ENCODE measurements around the gene XCR1.

XCR1 gene

GRCh38 chr3:46027021-46027705, at the start of gene XCR1:
Gene XCR1, minus strand, starts transcription at chr3:46027483. Its CDS starts 5,536 bp downstream, at chr3:46021947.
- Histone ChIP-seq H3K36me3 (ENCODE audit: control insufficient read depth, low read depth, low read length) (no peaks in the 10 kb centered on the region), H3K27me3 (ENCODE audit: control insufficient read depth, insufficient read depth, low read length) (no peaks in the 10 kb centered on the region), H3K9me3 (ENCODE audit: control insufficient read depth, low read depth, low read length) (no peaks in the 10 kb centered on the region), H3K4me3 (ENCODE audit: low read length) (no peak within 1 kb of the TSS), H3K4me1 (ENCODE audit: control insufficient read depth, low read depth, low read length) (no peaks in the 10 kb centered on the region), H3K27ac (ENCODE audit: low read length) (no peak within 1 kb of the TSS), H3K9ac (ENCODE audit: low read length) (no peak within 1 kb of the TSS)

DNA sequence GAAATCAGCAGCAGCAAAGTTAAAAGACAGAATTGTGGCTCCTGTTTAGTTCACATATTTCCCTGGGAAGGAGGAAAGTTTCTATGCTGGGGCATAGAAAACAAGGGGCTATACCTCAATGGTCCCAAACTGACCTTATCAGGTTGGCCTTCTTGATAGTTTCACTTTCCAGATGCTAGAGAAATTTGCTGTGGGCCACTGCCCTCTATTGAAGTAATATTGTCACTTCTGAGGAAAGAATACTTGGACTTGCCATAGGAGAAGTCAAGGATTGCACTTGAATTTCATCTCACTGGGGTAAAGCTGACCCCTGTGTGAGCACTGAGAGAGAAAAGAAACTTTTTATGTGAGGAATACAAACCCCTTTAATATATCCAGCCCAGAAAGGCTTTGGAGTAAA, 49.3 kb upstream of the XCR1 start:
- Histone ChIP-seq H3K36me3 (ENCODE audit: control insufficient read depth, low read depth, low read length) (no peaks in the 10 kb centered on the region), H3K4me3 (ENCODE audit: low read length) (no peak overlapping the region), H3K9ac (ENCODE audit: low read length) (no peak overlapping the region), H3K27ac (ENCODE audit: low read length) (no peak overlapping the region), H3K4me1 (ENCODE audit: control insufficient read depth, low read depth, low read length) (no peaks in the 10 kb centered on the region), H3K27me3 (ENCODE audit: control insufficient read depth, insufficient read depth, low read length) (no peaks in the 10 kb centered on the region), H3K9me3 (ENCODE audit: control insufficient read depth, low read depth, low read length) (peaks cover 5% of the 10 kb centered on the region)

DNA sequence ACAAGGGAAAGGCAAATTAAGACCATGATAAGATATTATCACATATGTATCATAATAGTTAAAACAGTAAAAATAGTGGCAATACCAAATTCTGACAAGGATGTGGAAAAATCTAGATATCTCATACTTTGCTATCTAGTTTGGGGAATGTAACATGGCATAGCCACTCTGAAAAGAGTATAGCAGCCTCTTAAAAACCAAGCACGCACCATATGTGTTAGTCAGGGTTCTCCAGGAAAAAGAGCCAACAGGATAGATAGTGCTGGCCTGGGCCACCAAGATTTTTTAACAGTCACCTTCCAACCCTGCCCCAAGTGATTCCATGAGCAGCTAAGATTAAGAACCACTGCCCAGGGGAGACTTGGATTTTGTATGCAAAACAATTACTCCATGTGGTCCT, 48.5 kb upstream of the XCR1 start:
- H3K4me3 ChIP-seq (ENCODE audit: low read length): no peak overlapping the region
- no peaks in the 10 kb centered on the region for H3K4me1 ChIP-seq (ENCODE audit: control insufficient read depth, low read depth, low read length)
- H3K27ac ChIP-seq (ENCODE audit: low read length): no peak overlapping the region
- no peaks in the 10 kb centered on the region for H3K27me3 ChIP-seq (ENCODE audit: control insufficient read depth, insufficient read depth, low read length)
- peaks cover 5% of the 10 kb centered on the region for H3K9me3 ChIP-seq (ENCODE audit: control insufficient read depth, low read depth, low read length)
- H3K9ac ChIP-seq (ENCODE audit: low read length): no peak overlapping the region
- H3K36me3 ChIP-seq (ENCODE audit: control insufficient read depth, low read depth, low read length): no peaks in the 10 kb centered on the region

GRCh38 chr3:46071222-46071858, 44.1 kb upstream of the XCR1 start:
- Histone ChIP-seq H3K9me3 (ENCODE audit: control insufficient read depth, low read depth, low read length) (no peaks in the 10 kb centered on the region), H3K27me3 (ENCODE audit: control insufficient read depth, insufficient read depth, low read length) (no peaks in the 10 kb centered on the region), H3K27ac (ENCODE audit: low read length) (no peak overlapping the region), H3K4me1 (ENCODE audit: control insufficient read depth, low read depth, low read length) (peaks cover 9% of the 10 kb centered on the region), H3K4me3 (ENCODE audit: low read length) (no peak overlapping the region), H3K36me3 (ENCODE audit: control insufficient read depth, low read depth, low read length) (no peaks in the 10 kb centered on the region), H3K9ac (ENCODE audit: low read length) (no peak overlapping the region)

- H3K27me3 ChIP-seq (ENCODE audit: control insufficient read depth, insufficient read depth, low read length): no peaks in the 10 kb centered on the region
- H3K4me3 ChIP-seq (ENCODE audit: low read length): no peak overlapping the region
- no peak overlapping the region for H3K27ac ChIP-seq (ENCODE audit: low read length)
- peaks cover 9% of the 10 kb centered on the region for H3K4me1 ChIP-seq (ENCODE audit: control insufficient read depth, low read depth, low read length)
- H3K9ac ChIP-seq (ENCODE audit: low read length): no peak overlapping the region
- no peaks in the 10 kb centered on the region for H3K9me3 ChIP-seq (ENCODE audit: control insufficient read depth, low read depth, low read length)
- no peaks in the 10 kb centered on the region for H3K36me3 ChIP-seq (ENCODE audit: control insufficient read depth, low read depth, low read length)
These were observed 43.4 kb upstream of the XCR1 start for GRCh38 chr3:46070595-46071093.

- Histone ChIP-seq H3K27me3 (ENCODE audit: control insufficient read depth, insufficient read depth, low read length) (no peaks in the 10 kb centered on the region), H3K36me3 (ENCODE audit: control insufficient read depth, low read depth, low read length) (no peaks in the 10 kb centered on the region), H3K4me3 (ENCODE audit: low read length) (no peak overlapping the region), H3K4me1 (ENCODE audit: control insufficient read depth, low read depth, low read length) (peaks cover 9% of the 10 kb centered on the region), H3K9me3 (ENCODE audit: control insufficient read depth, low read depth, low read length) (no peaks in the 10 kb centered on the region), H3K27ac (ENCODE audit: low read length) (no peak overlapping the region), H3K9ac (ENCODE audit: low read length) (no peak overlapping the region)
These were observed 41.2 kb upstream of the XCR1 start for GRCh38 chr3:46068501-46068900.

DNA sequence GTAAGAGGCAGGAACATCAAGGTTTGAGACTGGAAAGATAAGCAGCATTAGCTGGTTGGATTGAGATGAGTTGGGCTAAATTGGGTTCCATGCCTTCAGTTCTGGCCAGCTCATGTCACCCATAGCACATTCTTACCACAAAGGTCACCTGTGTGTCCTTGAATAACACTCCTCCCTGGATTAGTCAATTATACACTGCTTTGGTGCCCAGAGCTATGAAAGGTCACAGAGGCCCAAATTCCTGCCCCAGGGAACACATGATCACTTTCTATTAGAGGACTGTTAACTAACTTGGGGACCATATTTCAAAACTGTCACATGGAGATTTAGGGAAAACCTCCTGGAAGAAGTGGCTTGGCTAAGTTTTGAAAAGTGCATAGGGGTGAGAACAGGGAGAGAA, 40.1 kb upstream of the XCR1 start:
- Histone ChIP-seq H3K27ac (ENCODE audit: low read length) (no peak overlapping the region), H3K4me3 (ENCODE audit: low read length) (no peak overlapping the region), H3K9ac (ENCODE audit: low read length) (no peak overlapping the region), H3K9me3 (ENCODE audit: control insufficient read depth, low read depth, low read length) (no peaks in the 10 kb centered on the region), H3K4me1 (ENCODE audit: control insufficient read depth, low read depth, low read length) (peaks cover 9% of the 10 kb centered on the region), H3K27me3 (ENCODE audit: control insufficient read depth, insufficient read depth, low read length) (no peaks in the 10 kb centered on the region), H3K36me3 (ENCODE audit: control insufficient read depth, low read depth, low read length) (no peaks in the 10 kb centered on the region)

GRCh38 chr3:46065750-46066256, 38.5 kb upstream of the XCR1 start:
- Histone ChIP-seq H3K9me3 (ENCODE audit: control insufficient read depth, low read depth, low read length) (no peaks in the 10 kb centered on the region), H3K36me3 (ENCODE audit: control insufficient read depth, low read depth, low read length) (no peaks in the 10 kb centered on the region), H3K4me3 (ENCODE audit: low read length) (no peak overlapping the region), H3K27me3 (ENCODE audit: control insufficient read depth, insufficient read depth, low read length) (no peaks in the 10 kb centered on the region), H3K4me1 (ENCODE audit: control insufficient read depth, low read depth, low read length) (peaks cover 9% of the 10 kb centered on the region), H3K9ac (ENCODE audit: low read length) (no peak overlapping the region), H3K27ac (ENCODE audit: low read length) (no peak overlapping the region)

GRCh38 chr3:46065294-46065705, 38.0 kb upstream of the XCR1 start:
- H3K27ac ChIP-seq (ENCODE audit: low read length): no peak overlapping the region

DNA sequence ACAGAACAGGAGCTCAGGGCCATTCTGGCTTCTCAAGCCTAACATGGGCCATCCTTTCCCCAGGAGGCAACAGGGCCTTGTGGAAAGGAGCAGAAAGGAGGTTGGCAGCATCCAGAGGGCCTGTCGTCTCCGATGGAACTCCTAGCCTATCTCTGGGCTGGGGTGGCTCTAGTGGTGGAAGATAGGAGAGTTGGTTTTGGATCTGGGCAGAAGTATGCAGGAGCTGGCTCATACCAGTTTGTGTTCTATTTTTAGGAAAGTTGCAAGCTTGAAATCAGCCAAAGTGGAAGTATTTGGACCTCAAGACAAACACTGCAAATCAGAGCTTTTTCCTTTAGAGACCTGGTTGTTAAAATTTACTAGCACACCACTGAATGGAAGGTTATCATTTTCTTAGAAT, 35.4 kb upstream of the XCR1 start:
- Histone ChIP-seq H3K27me3 (ENCODE audit: control insufficient read depth, insufficient read depth, low read length) (no peaks in the 10 kb centered on the region), H3K4me3 (ENCODE audit: low read length) (no peak overlapping the region), H3K4me1 (ENCODE audit: control insufficient read depth, low read depth, low read length) (no peaks in the 10 kb centered on the region), H3K9me3 (ENCODE audit: control insufficient read depth, low read depth, low read length) (no peaks in the 10 kb centered on the region), H3K27ac (ENCODE audit: low read length) (no peak overlapping the region), H3K9ac (ENCODE audit: low read length) (no peak overlapping the region), H3K36me3 (ENCODE audit: control insufficient read depth, low read depth, low read length) (no peaks in the 10 kb centered on the region)

More at GRCh38 chr3:46065294-46065705, 38.0 kb upstream of the XCR1 start:
- Histone ChIP-seq H3K27me3 (ENCODE audit: control insufficient read depth, insufficient read depth, low read length) (no peaks in the 10 kb centered on the region), H3K9me3 (ENCODE audit: control insufficient read depth, low read depth, low read length) (no peaks in the 10 kb centered on the region), H3K36me3 (ENCODE audit: control insufficient read depth, low read depth, low read length) (no peaks in the 10 kb centered on the region), H3K4me1 (ENCODE audit: control insufficient read depth, low read depth, low read length) (peaks cover 9% of the 10 kb centered on the region), H3K9ac (ENCODE audit: low read length) (no peak overlapping the region), H3K4me3 (ENCODE audit: low read length) (no peak overlapping the region)

- H3K4me3 ChIP-seq (ENCODE audit: low read length): no peak overlapping the region
- H3K9ac ChIP-seq (ENCODE audit: low read length): no peak overlapping the region
- H3K4me1 ChIP-seq (ENCODE audit: control insufficient read depth, low read depth, low read length): no peaks in the 10 kb centered on the region
- H3K27ac ChIP-seq (ENCODE audit: low read length): no peak overlapping the region
- no peaks in the 10 kb centered on the region for H3K36me3 ChIP-seq (ENCODE audit: control insufficient read depth, low read depth, low read length)
- H3K27me3 ChIP-seq (ENCODE audit: control insufficient read depth, insufficient read depth, low read length): no peaks in the 10 kb centered on the region
- H3K9me3 ChIP-seq (ENCODE audit: control insufficient read depth, low read depth, low read length): no peaks in the 10 kb centered on the region
These were observed 34.6 kb upstream of the XCR1 start for GRCh38 chr3:46061887-46062286.

Measured in iPS-18a (cell line).